GM21825 (cell line): ENCODE measurements around the gene ELOVL6.
A peak's percentile ranks its signal among the peaks of the same experiment; 100 is the strongest.
"Not testable (repeated sequence)": the region's sequence is repeated elsewhere in the genome, so short reads cannot be mapped to it uniquely, and the experiment has no call there.

Experiments
- ATAC-seq: cut with Tn5 transposase; IDR thresholded peaks from one replicate; pipeline ENCODE4 v1.9.1; 2021; ENCODE audit warnings: mild to moderate bottlenecking, moderate library complexity; ENCODE audit not compliant: unreplicated experiment

ELOVL6 gene, protein sequence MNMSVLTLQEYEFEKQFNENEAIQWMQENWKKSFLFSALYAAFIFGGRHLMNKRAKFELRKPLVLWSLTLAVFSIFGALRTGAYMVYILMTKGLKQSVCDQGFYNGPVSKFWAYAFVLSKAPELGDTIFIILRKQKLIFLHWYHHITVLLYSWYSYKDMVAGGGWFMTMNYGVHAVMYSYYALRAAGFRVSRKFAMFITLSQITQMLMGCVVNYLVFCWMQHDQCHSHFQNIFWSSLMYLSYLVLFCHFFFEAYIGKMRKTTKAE

DNA sequence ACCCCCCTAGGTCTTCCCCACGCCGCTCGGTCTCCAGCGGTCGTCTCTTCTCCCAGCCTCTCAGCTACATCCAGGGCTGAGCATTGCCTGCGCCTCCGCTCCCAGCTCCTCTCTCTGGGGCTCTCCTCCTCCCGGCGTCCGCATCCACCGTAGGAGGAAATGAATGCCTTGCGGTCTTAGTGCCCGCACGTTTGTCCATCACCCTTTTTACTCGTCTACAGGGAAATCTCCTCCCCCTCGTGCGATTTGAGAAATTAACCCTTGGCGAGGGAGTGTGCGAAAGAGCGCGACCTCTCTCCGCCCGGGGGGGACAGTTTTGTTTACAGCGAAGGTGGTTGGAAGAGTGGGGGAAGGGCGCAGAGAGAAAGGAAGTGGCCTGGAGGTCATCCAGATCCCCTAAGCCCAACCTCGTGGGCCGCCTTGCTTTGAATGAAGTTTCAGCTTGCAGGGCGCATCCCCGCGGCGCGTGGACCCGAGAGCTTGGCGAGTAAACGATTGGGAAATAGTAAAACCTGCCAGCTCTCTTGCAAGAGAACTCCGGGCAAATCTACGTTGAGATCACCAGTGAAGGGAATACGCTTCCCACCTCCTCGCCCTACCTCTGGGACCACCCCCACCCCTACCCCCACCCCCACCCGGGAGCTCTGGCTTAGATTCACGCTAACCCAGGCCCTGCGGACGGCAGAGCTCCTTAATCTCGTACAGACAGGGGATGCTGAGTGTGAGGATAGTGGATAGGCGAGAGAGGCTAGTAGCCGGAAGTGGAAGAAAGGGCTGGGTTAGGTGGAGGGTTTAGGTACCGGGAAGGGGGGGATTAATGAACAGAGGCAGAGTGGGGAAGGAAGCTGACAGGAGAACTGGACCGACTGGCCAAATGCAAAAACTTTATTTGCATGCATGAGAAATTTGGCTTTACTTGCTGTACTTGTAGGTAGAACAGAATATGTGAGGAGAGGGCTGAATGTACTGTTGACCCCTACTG, at the start of gene ELOVL6:
Gene ELOVL6, minus strand, starts transcription at position 181 of the 982 bp plus-strand sequence. CDS start 280 bp downstream, outside the sequence.
- ATAC-seq = peak; percentile 19

DNA sequence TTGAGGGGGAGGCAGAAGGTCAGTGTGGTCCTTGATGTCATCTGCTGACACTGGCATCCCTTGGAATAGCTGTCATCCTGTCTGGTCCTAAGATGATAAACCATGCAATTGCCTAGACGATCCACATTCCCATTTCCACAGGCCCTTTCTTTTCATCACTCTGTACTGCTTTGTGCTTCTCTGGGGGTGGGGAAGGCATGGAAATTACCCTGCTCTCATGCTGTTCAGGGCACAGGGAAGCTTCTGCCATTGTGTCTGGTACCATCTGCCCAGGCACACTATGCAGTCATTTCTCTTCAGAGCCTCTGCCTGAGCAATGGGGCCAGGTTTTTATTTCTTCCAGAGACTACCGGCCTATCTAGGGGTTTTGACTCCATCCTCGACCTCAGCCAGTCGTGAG, 49.7 kb upstream of the ELOVL6 start:
- ATAC-seq = no peak

DNA sequence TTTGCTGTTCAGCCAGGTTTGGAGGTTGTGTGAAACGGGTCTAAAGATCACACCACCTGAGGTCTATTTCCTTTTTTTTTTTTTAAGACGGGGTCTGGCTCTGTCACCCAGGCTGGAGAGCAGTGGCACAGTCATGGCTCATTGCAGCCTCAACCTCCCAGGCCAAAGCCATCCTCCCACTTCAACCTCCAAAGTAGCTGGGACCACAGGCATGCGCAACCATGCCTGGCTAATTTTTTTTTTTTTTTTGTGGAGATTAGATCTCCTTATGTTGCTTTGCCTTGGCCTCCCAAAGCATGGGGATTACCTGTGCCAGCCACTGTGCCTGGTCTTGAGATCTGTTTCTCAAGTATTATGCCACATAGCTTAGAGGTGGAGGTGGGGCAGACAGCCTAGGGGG, 49.2 kb upstream of the ELOVL6 start:
- ATAC-seq = no peak

DNA sequence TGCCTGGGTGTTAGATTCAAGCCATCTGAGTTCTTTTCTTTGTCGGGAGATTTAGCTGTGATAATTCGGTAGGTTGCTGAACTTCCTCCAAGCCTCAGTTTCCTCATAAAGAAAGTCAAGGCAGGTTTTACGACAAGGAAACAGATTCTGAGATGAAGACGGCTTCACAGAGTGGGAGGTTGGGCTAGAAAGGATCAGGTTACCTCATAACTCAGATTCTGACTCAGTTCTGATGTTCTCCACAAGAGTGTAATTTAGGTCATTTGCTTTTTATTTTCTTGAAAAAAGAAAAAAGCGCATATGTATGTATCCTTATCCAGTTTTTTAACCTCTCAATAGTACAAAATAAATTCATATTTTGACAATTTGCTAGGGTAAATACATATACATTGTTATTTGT, 47.2 kb upstream of the ELOVL6 start:
- no peak for ATAC-seq

DNA sequence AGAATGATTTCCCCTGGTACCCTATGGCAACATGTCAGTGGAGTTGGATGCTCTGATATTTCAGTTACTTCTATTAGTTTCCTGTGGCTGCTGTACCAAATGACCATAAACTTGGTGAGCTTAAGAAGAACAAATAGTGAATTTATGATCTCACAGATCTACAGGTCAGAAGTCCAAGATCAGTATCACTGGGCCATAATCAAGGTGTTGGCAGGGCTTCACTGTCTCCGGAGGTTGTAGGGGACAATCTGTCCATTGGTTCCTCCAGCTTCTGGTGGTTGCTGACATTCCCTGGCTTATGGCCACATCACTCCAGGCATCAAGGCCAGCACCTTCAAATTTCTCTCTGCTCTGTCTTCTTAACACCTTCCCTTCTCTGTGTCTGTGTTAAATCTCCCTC, 37.9 kb upstream of the ELOVL6 start:
- no peak for ATAC-seq

DNA sequence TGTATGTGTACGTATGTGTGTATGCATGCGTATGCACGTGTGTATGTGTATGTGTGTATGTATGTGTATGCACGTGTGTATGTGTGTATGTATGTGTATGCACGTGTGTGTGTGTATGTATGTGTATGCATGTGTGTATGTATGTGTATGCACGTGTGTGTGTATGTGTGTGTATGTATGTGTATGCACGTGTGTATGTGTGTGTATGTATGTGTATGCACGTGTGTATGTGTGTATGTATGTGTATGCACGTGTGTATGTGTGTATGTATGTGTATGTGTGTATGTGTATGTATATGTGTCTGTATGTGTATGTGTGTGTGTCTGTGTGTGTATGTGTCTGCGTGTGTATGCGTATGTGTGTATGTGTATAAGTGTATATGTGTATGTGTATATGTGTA, 35.2 kb upstream of the ELOVL6 start:
- ATAC-seq = not testable (repeated sequence)

DNA sequence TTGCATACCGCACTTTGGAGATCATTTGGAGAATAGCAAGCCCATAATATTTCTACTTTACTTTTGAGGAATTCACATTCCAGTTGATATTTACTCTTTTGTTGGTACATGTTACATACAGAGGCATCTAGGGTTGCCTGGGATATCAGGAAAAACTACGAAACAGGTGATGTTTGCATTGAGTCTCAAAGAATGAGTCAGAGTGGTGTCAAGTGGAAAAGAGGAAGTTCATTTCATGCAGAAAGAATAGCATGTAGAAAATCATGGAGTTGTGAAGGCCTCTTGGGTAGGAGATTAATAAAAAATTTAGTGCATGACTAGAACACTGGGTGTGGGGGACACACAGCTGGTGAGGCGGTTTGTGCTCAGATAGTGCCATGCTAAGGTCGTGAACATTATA, 33.5 kb upstream of the ELOVL6 start:
- no peak for ATAC-seq

DNA sequence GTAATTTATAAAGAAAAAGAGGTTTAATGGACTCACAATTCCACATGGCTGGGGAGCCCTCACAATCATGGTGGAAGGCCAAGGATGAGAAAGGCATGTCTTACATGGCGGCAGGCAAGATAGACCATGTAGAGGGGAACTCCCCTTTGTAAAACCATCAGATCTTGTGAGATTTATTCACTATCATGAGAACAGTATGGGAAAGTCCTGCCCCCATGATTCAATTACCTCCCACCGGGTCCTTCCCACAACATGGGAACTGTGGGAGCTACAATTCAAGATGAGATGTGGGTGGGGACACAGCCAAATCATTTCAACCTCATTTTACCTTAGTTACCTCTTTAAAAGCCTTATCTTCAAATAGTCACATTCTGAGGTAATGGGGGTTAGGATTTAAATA, 30.9 kb upstream of the ELOVL6 start:
- ATAC-seq = no peak

DNA sequence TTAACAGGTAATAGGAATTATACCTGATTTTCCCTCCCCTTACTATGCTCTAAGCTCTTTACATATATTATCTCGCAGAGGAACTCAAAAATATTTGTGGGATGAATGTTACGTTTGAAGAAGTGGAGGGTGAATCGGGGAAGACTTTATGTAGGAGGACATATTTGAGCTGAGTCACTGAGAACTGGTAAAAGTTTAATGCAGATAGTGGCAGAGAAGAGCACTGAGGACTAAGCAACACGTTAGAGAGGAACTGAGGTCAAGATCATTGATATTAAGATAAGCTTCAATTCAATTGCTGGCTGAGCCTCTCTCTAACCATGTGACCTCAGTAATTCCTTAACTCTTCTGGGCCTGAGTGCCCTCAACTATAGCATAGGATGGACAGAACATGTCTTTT, 26.4 kb upstream of the ELOVL6 start:
- ATAC-seq = no peak

DNA sequence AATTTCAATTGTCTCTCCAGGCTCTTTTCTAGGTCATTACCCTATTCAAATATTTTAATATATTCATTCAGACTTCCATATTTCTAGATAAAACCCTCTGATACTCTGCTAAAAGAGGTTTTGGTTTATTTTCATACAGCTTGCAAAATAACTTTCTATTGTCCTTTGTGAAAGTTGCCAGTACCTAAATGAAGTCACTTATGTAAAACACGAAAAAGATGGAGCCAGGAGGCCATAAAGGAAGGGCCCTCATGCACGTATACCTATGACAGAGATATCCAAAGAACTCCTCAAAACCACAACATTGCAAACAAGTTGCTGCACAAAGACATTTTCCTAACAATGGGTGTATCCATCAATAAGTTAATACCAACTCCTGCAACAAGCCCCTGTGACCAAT, 25.7 kb upstream of the ELOVL6 start:
- no peak for ATAC-seq

DNA sequence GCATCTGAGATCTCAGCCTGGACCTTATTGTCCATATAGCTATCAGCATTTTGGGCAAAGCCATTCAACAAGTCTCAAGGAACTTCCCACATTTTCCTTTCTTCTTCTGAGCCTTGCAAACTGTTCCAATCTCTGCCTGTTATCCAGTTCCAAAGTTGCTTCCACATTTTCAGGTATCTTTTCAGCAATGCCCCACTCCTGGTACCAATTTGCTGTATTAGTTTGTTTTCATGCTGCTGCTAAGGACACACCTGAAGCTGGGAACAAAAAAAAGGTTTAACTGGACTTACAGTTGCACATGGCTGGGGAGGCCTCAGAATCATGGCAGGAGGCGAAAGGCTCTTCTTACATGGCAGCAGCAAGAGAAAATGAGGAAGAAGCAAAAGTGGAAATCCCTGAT, 20.5 kb upstream of the ELOVL6 start:
- ATAC-seq = not testable (repeated sequence)

DNA sequence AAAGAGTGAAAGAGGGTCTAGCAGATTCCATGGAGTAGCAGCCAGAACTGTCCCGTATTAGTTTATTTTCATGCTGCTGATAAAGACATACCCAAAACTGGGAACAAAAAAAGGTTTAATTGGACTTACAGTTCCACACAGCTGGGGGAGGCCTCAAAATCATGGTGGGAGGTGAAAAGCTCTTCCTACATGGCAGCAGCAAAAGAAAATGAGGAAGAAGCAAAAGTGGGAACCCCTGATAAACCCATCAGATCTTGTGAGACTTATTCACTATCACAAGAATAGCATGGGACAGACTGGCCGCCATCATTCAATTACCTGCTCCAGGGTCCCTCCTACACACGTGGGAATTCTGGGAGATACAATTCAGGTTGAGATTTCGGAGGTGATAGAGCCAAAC, 18.8 kb upstream of the ELOVL6 start:
- not testable (repeated sequence) for ATAC-seq

DNA sequence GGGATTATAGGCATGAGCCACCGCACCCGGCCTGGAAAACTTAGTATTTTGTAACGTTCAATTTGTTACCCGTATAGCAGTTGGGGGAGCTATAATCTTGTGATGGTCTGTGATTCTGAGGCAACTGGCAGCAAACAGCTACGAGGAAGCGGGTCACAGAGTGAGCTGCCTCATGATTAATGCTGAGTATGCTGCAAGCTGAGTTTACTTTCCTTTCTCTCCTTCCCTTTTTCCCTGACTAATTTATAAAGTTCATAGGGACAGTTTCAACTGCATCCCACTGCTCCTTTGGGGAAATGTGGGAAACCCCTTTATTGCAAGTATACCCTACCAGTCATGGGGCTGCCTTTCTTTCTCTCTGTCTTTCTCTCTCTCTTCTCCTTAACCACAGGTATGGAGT, 17.7 kb upstream of the ELOVL6 start:
- ATAC-seq = no peak

DNA sequence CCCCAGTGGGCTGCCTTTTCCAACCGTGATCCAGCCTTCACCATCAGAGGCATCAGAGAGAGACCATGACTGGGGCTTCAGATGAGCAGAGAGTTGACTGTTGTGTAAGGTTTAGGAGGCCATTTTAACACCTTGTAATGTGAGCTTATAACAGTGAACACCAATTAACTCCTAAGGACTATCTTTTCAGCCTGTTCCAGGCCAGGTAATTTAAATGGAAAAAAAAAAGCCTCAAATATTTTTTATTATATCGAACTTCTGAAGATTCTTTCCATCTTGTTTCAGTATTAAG, 13.3 kb upstream of the ELOVL6 start:
- no peak for ATAC-seq

DNA sequence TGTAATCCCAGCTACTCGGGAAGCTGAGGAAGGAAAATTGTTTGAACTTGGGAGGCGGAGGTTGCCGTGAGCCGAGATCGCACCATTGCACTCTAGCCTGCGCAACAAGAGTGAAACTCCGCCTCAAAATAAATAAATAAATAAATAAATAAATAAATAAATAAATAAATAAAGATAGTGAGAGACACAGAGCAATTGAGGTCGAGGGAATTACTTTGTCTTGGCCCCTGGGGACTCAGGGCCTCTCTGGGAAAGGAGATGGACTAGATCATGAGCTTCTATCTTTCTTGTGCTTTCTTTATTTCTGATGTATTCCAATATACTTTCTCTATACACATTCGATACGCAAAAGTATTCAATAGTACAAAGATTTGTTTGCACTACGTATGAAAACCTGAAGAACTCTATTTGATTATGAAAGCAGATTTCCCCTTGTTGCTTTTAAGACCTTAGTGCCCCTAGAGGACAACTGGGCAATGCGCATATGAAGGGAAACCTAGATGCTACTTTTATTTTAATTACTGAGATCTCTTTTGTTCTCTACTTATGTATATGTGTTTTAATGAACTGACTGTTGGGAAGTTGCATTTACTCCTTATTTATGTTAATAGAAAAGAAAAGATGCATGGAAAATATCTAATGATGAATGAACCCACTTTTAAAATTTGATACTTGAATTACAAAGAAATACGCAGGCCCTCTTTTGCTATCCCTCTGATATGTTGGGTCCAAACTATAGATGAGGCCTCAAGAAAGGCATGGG, 12.8 kb upstream of the ELOVL6 start:
- no peak for ATAC-seq

DNA sequence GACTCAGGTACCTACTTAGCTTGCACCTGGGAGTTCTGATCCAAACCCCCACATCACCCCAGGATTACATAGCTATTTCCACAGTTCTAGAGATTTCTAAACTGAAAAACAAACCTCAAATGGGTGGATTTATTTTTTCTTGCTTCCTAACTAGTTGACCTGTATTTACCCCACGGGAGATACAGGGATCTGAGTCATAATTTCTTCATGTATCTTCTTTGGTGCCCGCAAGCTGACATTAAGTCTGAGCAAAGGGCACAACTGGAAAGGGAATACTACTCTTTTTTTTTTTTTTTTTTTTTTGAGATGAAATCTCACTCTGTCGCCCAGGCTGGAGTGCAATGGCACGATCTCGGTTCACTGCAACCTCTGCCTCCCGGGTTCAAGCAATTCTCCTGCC, 10.0 kb upstream of the ELOVL6 start:
- no peak for ATAC-seq

DNA sequence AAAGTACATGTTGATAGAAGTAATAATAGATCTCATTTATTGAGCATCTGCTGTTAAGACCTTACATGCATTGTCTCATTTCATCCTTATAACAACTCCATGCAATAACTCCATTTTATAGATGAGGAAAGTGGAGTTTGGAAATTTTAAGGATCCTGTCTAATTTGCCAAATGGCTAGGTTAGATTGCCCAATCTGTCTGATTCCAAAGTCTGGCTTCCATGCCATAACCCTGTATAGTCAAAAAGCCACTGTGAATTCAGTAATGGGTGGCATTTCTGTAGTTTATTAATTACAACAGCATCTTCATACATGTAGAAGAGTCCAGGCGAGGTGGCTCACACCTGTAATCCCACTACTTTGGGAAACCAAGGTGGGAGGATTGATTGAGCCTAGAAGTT, 8.8 kb upstream of the ELOVL6 start:
- ATAC-seq = no peak

DNA sequence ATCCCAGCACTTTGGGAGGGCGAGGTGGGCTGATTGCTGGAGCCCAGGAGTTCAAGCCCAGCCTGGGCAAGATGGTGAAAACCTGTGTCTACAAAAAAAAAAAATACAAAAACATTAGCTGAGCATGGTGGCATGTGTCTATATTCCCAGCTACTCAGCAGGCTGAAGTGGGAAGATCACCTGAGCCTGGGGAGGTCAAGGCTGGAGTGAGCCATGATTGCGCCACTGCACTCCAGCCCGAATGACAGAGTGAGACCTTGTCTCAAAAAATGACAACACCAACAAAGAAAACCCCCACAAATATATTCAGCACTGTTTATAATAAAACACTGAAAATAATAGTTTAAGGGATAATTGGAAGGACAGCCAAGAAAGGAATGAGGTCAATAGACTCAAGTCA, 3.6 kb upstream of the ELOVL6 start:
- no peak for ATAC-seq

DNA sequence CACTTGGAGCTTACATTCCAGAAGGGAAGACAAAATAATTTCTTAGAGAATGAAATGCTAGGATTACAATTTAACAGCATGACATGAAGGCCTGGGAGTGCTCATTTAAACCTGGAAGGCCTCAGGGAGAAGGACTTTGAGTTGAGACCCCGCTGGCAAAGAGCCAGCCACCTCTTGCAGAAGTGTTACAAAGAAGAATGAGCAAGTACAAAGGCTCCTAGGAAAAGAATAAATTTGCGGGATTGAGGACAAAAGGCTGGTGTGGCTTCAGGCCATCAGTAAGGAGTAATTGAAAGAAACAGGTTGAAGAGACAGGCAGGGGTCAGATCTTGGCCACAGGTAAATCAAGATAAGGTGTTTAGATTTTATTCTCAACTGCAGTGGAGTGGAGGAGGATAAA, 3.1 kb upstream of the ELOVL6 start:
- no peak for ATAC-seq

DNA sequence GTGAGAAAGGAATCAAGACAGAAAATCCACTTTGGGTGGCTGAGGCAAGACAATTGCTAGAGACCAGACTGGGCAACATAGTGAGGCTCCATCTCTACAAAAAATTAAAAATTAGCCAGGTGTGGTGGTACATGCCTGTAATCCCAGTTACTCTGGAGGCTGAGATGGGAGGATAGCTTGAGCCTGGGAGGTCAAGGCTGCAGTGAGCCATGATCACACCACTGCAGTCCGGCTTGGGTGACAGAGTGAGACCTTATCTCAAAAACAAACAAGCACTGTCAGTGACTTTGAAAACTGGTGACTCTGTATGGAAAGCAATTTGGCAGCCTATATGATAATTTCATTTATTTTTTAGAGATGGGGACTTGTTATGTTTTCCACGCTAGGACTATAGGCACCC, 2.3 kb upstream of the ELOVL6 start:
- ATAC-seq = no peak

DNA sequence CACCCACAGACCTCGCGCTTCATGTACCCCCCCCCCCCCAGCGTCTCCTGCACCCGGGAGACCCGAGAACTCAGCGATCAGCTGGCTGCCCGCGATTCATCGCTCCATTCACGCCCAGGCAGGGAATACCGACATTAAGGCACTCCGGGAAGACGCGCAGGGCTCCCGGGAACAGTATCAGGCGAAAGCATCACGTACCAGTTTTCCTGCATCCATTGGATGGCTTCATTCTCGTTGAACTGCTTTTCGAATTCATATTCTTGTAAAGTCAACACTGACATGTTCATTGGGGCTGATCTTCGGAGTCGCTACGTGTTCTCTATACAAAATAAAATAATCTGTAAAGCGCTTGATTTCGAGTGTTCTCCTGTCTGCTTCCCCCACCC, 373 bp downstream of the ELOVL6 start:
- ATAC-seq = no peak
